ENCODE measurements around the gene FAM110A. TPM values are rescaled to one million over a fixed set of nuclear protein-coding genes. Genes with fewer than 3 reads are reported as not detected.

The FAM110A gene
- total RNA-seq, 4 donors from 2014 or later, result 2.8 to 6.9 (median 4.7) TPM

- H3K4me1 ChIP-seq, result peaks cover 0 to 24% (median 13%) of the 10 kb centered on the region in 4 donors
- WGBS, 2 donors, result 6 to 7% methylated on average over 18 of the region's 18 CpGs
- peak overlapping the region in 3 of 4 donors; percentile 76 to 86 (median 84) for H3K27ac ChIP-seq
- H3K4me3 ChIP-seq, result peak overlapping the region; percentile 77 to 96 (median 80)
- no peak for DNase-seq (ENCODE audit: low spot score in 2 of 2)
- H3K36me3 ChIP-seq, result no peaks in the 10 kb centered on the region
- H3K9me3 ChIP-seq, result peaks cover 0 to 8% (median 0%) of the 10 kb centered on the region in 4 donors
- TF ChIP-seq EP300 (IDR thresholded peaks at IDR 0.05) (no peak), CTCF (IDR thresholded peaks at IDR 0.05) (no peak), POLR2A (IDR thresholded peaks at IDR 0.05) (no peak)
- no peaks in the 10 kb centered on the region for H3K27me3 ChIP-seq
Observed at GRCh38 chr20:834151-834746, 734 bp downstream of the FAM110A start.

GRCh38 chr20:835608-836045 lies 2.1 kb downstream of the FAM110A start:
- no peak for TF ChIP-seq EP300 (IDR thresholded peaks at IDR 0.05)
- TF ChIP-seq POLR2A (IDR thresholded peaks at IDR 0.05), result no peak
- no peak for TF ChIP-seq CTCF (IDR thresholded peaks at IDR 0.05)
- Histone ChIP-seq H3K27me3 (peaks cover 0 to 7% of the 10 kb centered on the region in 2 donors), H3K36me3 (no peaks in the 10 kb centered on the region), H3K9me3 (peaks cover 0 to 8% (median 0%) of the 10 kb centered on the region in 4 donors), H3K27ac (no peak overlapping the region), H3K4me1 (peaks cover 0 to 24% (median 13%) of the 10 kb centered on the region in 4 donors), H3K4me3 (no peak overlapping the region)
- WGBS, 2 donors, result 54 to 57% methylated on average over 2 of the region's 2 CpGs
- no peak for DNase-seq (ENCODE audit: low spot score in 2 of 2)

GRCh38 chr20:836190-836589 lies 2.7 kb downstream of the FAM110A start:
- WGBS, 2 donors, result 95 to 100% methylated on average over 1 of the region's 1 CpG
- peaks cover 0 to 8% (median 0%) of the 10 kb centered on the region in 4 donors for H3K9me3 ChIP-seq
- H3K4me1 ChIP-seq, result peaks cover 0 to 28% (median 15%) of the 10 kb centered on the region in 4 donors
- H3K4me3 ChIP-seq, result no peak overlapping the region
- no peak for TF ChIP-seq CTCF (IDR thresholded peaks at IDR 0.05)
- TF ChIP-seq EP300 (IDR thresholded peaks at IDR 0.05), result no peak
- no peak for TF ChIP-seq POLR2A (IDR thresholded peaks at IDR 0.05)
- peaks cover 0 to 13% of the 10 kb centered on the region in 2 donors for H3K27me3 ChIP-seq
- no peaks in the 10 kb centered on the region for H3K36me3 ChIP-seq
- no peak overlapping the region for H3K27ac ChIP-seq
- no peak for DNase-seq (ENCODE audit: low spot score in 2 of 2)

- H3K36me3 ChIP-seq, result no peaks in the 10 kb centered on the region
- WGBS, 2 donors, result 87 to 91% methylated on average over 5 of the region's 5 CpGs
- TF ChIP-seq POLR2A (IDR thresholded peaks at IDR 0.05), result no peak
- TF ChIP-seq EP300 (IDR thresholded peaks at IDR 0.05), result no peak
- TF ChIP-seq CTCF (IDR thresholded peaks at IDR 0.05), result no peak
- H3K4me1 ChIP-seq, result peaks cover 0 to 33% (median 15%) of the 10 kb centered on the region in 4 donors
- H3K27me3 ChIP-seq, result peaks cover 0 to 38% of the 10 kb centered on the region in 2 donors
- H3K27ac ChIP-seq, result no peak overlapping the region
- no peak overlapping the region for H3K4me3 ChIP-seq
- H3K9me3 ChIP-seq, result peaks cover 0 to 8% (median 0%) of the 10 kb centered on the region in 4 donors
- DNase-seq (ENCODE audit: low spot score in 2 of 2), result no peak
Observed at GRCh38 chr20:839015-839414, 5.5 kb downstream of the FAM110A start.

- peaks cover 0 to 44% of the 10 kb centered on the region in 2 donors for H3K27me3 ChIP-seq
- H3K4me1 ChIP-seq, result peaks cover 0 to 33% (median 13%) of the 10 kb centered on the region in 4 donors
- H3K9me3 ChIP-seq, result peaks cover 0 to 8% (median 0%) of the 10 kb centered on the region in 4 donors
- DNase-seq (ENCODE audit: low spot score in 2 of 2), result no peak
- H3K36me3 ChIP-seq, result no peaks in the 10 kb centered on the region
- H3K4me3 ChIP-seq, result no peak overlapping the region
- whole genome bisulfite sequencing, 2 donors, result 89 to 93% methylated on average over 11 of the region's 11 CpGs
- H3K27ac ChIP-seq, result no peak overlapping the region
- no peak for TF ChIP-seq POLR2A (IDR thresholded peaks at IDR 0.05)
Observed at GRCh38 chr20:839626-840025, 6.1 kb downstream of the FAM110A start.
